DOHH2 (cell line): ENCODE results near the gene ZNF35.
"Not testable (repeated sequence)": the region's sequence is repeated elsewhere in the genome, so short reads cannot be mapped to it uniquely, and the experiment has no call there.

Experiments used
- CTCF ChIP-seq: fragments of 200-600 bp; sonication (generic); IDR thresholded peaks from one replicate; pipeline ENCODE4 v1.5.1; 2014; ENCODE audit warnings: antibody characterized with exemption, mild to moderate bottlenecking, low read depth, low read length; ENCODE audit not compliant: poor library complexity, severe bottlenecking
- EZH2phosphoT487 ChIP-seq: fragments of 200-600 bp; sonication (generic); IDR thresholded peaks from 2 replicates; pipeline ENCODE4 v1.6.1; 2017; ENCODE audit warnings: borderline replicate concordance, mild to moderate bottlenecking, antibody characterized with exemption, low read length, moderate library complexity, mixed read lengths

- not testable (repeated sequence) for TF ChIP-seq CTCF, EZH2phosphoT487
Measured at GRCh38 chr3:44673466-44673865, 24.9 kb downstream of the ZNF35 start.
